A549 (cell line): ENCODE data around the gene SOX8.

ENCODE experiments used
- HDAC2 ChIP-seq: fragments of 200-600 bp; sonication (generic); IDR thresholded peaks from 2 replicates; pipeline ENCODE4 v1.6.1; 2016
- PHF8 ChIP-seq: fragments of 200-600 bp; sonication (generic); IDR thresholded peaks from 2 replicates; pipeline ENCODE4 v1.6.1; 2016; ENCODE audit warnings: low read depth, mild to moderate bottlenecking, antibody characterized with exemption, moderate library complexity, borderline replicate concordance
- POLR2A ChIP-seq: IDR thresholded peaks from 2 replicates; pipeline ENCODE4 v1.6.1; 2012; ENCODE audit warnings: mild to moderate bottlenecking, low read length
- RCOR1 ChIP-seq: fragments of 150-350 bp; IDR thresholded peaks from 2 replicates; pipeline ENCODE4 v1.6.1; 2014; ENCODE audit warnings: antibody characterized with exemption, low read length, low read depth
- RFX5 ChIP-seq: fragments of 450-650 bp; IDR thresholded peaks from 2 replicates; pipeline ENCODE4 v1.7.1; 2014; ENCODE audit warnings: antibody characterized with exemption, mild to moderate bottlenecking, moderate library complexity
- SREBF2 ChIP-seq: fragments of 450-650 bp; IDR thresholded peaks from 2 replicates; pipeline ENCODE4 v1.6.1; 2014; ENCODE audit warnings: mild to moderate bottlenecking, moderate library complexity
- ZFP36 ChIP-seq: fragments of 450-650 bp; IDR thresholded peaks from 2 replicates; pipeline ENCODE4 v1.6.1; 2014; ENCODE audit warnings: borderline replicate concordance; ENCODE audit not compliant: partially characterized antibody
- TF ChIP-seq, protein P1 (sequence below): fragments of >200 bp; sonication (Bioruptor Twin); formaldehyde crosslinking; IDR thresholded peaks from 3 replicates; pipeline ENCODE4 v1.5.1; 2016
- TF ChIP-seq, protein P2 (sequence below): IDR thresholded peaks from 2 replicates; pipeline ENCODE4 v1.6.1; 2012

DNA sequence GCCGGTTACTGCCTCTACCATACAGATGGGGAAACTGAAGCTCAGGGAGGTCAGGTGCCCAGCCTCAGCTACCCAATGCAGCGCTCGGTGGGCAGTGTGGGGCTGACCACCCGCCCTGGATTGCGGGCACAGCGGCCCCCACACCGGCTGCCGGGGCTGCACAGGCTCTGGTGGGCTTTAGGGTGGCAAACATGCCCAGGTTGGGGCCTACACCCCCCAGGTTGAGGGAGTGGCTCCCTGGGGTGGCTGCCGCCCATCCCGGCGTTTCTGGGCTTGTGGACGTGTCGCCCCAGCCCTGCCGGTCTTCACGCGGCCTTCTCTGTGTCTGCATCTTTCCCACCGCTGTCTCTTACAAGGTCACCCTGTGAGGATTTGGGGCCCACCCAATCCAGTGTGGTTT is 50.1 kb downstream of the SOX8 start:
- no peak for TF ChIP-seq RCOR1
- no peak for TF ChIP-seq POLR2A
- TF ChIP-seq, protein P1, sequence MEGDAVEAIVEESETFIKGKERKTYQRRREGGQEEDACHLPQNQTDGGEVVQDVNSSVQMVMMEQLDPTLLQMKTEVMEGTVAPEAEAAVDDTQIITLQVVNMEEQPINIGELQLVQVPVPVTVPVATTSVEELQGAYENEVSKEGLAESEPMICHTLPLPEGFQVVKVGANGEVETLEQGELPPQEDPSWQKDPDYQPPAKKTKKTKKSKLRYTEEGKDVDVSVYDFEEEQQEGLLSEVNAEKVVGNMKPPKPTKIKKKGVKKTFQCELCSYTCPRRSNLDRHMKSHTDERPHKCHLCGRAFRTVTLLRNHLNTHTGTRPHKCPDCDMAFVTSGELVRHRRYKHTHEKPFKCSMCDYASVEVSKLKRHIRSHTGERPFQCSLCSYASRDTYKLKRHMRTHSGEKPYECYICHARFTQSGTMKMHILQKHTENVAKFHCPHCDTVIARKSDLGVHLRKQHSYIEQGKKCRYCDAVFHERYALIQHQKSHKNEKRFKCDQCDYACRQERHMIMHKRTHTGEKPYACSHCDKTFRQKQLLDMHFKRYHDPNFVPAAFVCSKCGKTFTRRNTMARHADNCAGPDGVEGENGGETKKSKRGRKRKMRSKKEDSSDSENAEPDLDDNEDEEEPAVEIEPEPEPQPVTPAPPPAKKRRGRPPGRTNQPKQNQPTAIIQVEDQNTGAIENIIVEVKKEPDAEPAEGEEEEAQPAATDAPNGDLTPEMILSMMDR: no peak
- TF ChIP-seq PHF8: no peak
- TF ChIP-seq, protein P2, sequence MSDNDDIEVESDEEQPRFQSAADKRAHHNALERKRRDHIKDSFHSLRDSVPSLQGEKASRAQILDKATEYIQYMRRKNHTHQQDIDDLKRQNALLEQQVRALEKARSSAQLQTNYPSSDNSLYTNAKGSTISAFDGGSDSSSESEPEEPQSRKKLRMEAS: no peak
- no peak for TF ChIP-seq SREBF2
- no peak for TF ChIP-seq HDAC2
- no peak for TF ChIP-seq ZFP36
- TF ChIP-seq RFX5: no peak
